HG02840 (cell line): Measurements from ENCODE around the gene CLP1.
"Not testable (repeated sequence)": the region's sequence is repeated elsewhere in the genome, so short reads cannot be mapped to it uniquely, and the experiment has no call there.

Experiments used
- ATAC-seq: cut with Tn5 transposase; IDR thresholded peaks from one replicate; pipeline ENCODE4 v1.9.1; 2021; ENCODE audit warnings: mild to moderate bottlenecking, moderate library complexity, moderate number of reproducible peaks; ENCODE audit not compliant: unreplicated experiment, low FRiP score

The CLP1 gene

GRCh38 chr11:57640068-57640800 lies 17.3 kb upstream of the CLP1 start:
- ATAC-seq, result no peak

- no peak for ATAC-seq
These were observed 16.4 kb upstream of the CLP1 start for GRCh38 chr11:57641011-57641807.

GRCh38 chr11:57643802-57644201 lies 13.8 kb upstream of the CLP1 start:
- ATAC-seq, result no peak

GRCh38 chr11:57644748-57645688 lies 12.5 kb upstream of the CLP1 start:
- no peak for ATAC-seq

- no peak for ATAC-seq
These were observed 11.9 kb upstream of the CLP1 start for GRCh38 chr11:57645689-57646085.

- ATAC-seq, result no peak
These were observed 11.3 kb upstream of the CLP1 start for GRCh38 chr11:57646194-57646798.

GRCh38 chr11:57646799-57647303 lies 10.7 kb upstream of the CLP1 start:
- no peak for ATAC-seq

- no peak for ATAC-seq
These were observed 10.2 kb upstream of the CLP1 start for GRCh38 chr11:57647372-57647771.

- no peak for ATAC-seq
These were observed 9.4 kb upstream of the CLP1 start for GRCh38 chr11:57647960-57648800.

GRCh38 chr11:57648801-57649735 lies 8.5 kb upstream of the CLP1 start:
- ATAC-seq, result no peak

GRCh38 chr11:57649826-57650738 lies 7.5 kb upstream of the CLP1 start, which contains the start of gene YPEL4:
TSS of gene YPEL4 (minus strand) at chr11:57649912. CDS start at chr11:57647107, 2,805 bp downstream.
- ATAC-seq, result no peak

- no peak for ATAC-seq
These were observed 6.8 kb upstream of the CLP1 start for GRCh38 chr11:57650739-57651090.

- no peak for ATAC-seq
These were observed 6.2 kb upstream of the CLP1 start for GRCh38 chr11:57651408-57651807.

- not testable (repeated sequence) for ATAC-seq
These were observed 5.3 kb upstream of the CLP1 start for GRCh38 chr11:57652230-57652629.

GRCh38 chr11:57652662-57653061 lies 4.9 kb upstream of the CLP1 start:
- ATAC-seq, result no peak

GRCh38 chr11:57653163-57653562 lies 4.4 kb upstream of the CLP1 start:
- ATAC-seq, result no peak

GRCh38 chr11:57656885-57657193 lies 723 bp upstream of the CLP1 start:
- no peak for ATAC-seq
